Mammary epithelial cell (primary cell): ENCODE measurements around the gene NOX1.

Experiments used
- CTCF ChIP-seq, 2 donors: IDR thresholded peaks in 1 of 2; conservative IDR thresholded peaks in 1 of 2; 2 replicates each; pipeline ENCODE4 v1.5.1; 2011 to 2012; ENCODE audit warnings: inconsistent platforms in 2 of 2, low read length in 2 of 2, mild to moderate bottlenecking in 2 of 2, control low read depth in 1 of 2, low read depth in 1 of 2; ENCODE audit not compliant: insufficient read depth in 1 of 2; ENCODE audit errors: extremely low read depth in 1 of 2
- EZH2 ChIP-seq: IDR thresholded peaks from 2 replicates; pipeline ENCODE4 v1.6.1; 2012; ENCODE audit warnings: low read length, inconsistent platforms, borderline replicate concordance

- TF ChIP-seq CTCF (conservative IDR thresholded peaks at IDR 0.05 in 1 of 2, IDR thresholded peaks at IDR 0.05 in 1 of 2; ENCODE audit: extremely low read depth in 1 of 2, insufficient read depth in 1 of 2, low read depth in 1 of 2, low read length in 2 of 2) (no peak), EZH2 (no peak)
Observed at GRCh38 chrX:100830143-100830542, 44.0 kb downstream of the NOX1 start.
